ENCODE results near the gene LHFPL3.

LHFPL3 gene

GRCh38 chr7:104371216-104371979 lies 43.0 kb downstream of the LHFPL3 start:
- no peak for DNase-seq

GRCh38 chr7:104371980-104372357 lies 43.6 kb downstream of the LHFPL3 start:
- Histone ChIP-seq H3K4me3 (ENCODE audit: low read depth, low read length) (no peak overlapping the region), H3K27ac (no peak overlapping the region), H3K27me3 (replicated peaks) (no peaks in the 10 kb centered on the region), H3K36me3 (replicated peaks) (no peaks in the 10 kb centered on the region)
- no peak for DNase-seq
- TF ChIP-seq CTCF (IDR thresholded peaks at IDR 0.05; ENCODE audit: low read depth, low read length, missing control alignments) = no peak
- in situ Hi-C loops (cut with HindIII; ENCODE audit: low pct_ligation_motif_present, low sequenced_read_pairs) = no loop called here

More at GRCh38 chr7:104371216-104371979, 43.0 kb downstream of the LHFPL3 start:
- Histone ChIP-seq H3K4me3 (ENCODE audit: low read depth, low read length) (no peak overlapping the region), H3K36me3 (replicated peaks) (no peaks in the 10 kb centered on the region), H3K27me3 (replicated peaks) (no peaks in the 10 kb centered on the region), H3K27ac (no peak overlapping the region)
- in situ Hi-C loops (cut with HindIII; ENCODE audit: low pct_ligation_motif_present, low sequenced_read_pairs) = no loop called here
- TF ChIP-seq CTCF (IDR thresholded peaks at IDR 0.05; ENCODE audit: low read depth, low read length, missing control alignments) = no peak

- DNase-seq = no peak
- H3K27me3 ChIP-seq (replicated peaks) = no peaks in the 10 kb centered on the region
- no peaks in the 10 kb centered on the region for H3K36me3 ChIP-seq (replicated peaks)
- H3K4me3 ChIP-seq (ENCODE audit: low read depth, low read length) = no peak overlapping the region
- in situ Hi-C loops (cut with HindIII; ENCODE audit: low pct_ligation_motif_present, low sequenced_read_pairs) = no loop called here
- no peak for TF ChIP-seq CTCF (IDR thresholded peaks at IDR 0.05; ENCODE audit: low read depth, low read length, missing control alignments)
- H3K27ac ChIP-seq = no peak overlapping the region
Observed at GRCh38 chr7:104382616-104383015, 54.2 kb downstream of the LHFPL3 start.

GRCh38 chr7:104386943-104387342 lies 58.5 kb downstream of the LHFPL3 start:
- no peaks in the 10 kb centered on the region for H3K27me3 ChIP-seq (replicated peaks)
- no peak overlapping the region for H3K27ac ChIP-seq
- no peaks in the 10 kb centered on the region for H3K36me3 ChIP-seq (replicated peaks)
- no peak for DNase-seq
- TF ChIP-seq CTCF (IDR thresholded peaks at IDR 0.05; ENCODE audit: low read depth, low read length, missing control alignments) = no peak
- H3K4me3 ChIP-seq (ENCODE audit: low read depth, low read length) = no peak overlapping the region
- in situ Hi-C loops (cut with HindIII; ENCODE audit: low pct_ligation_motif_present, low sequenced_read_pairs) = no loop called here

- Histone ChIP-seq H3K27me3 (replicated peaks) (no peaks in the 10 kb centered on the region), H3K4me3 (ENCODE audit: low read depth, low read length) (no peak overlapping the region), H3K36me3 (replicated peaks) (no peaks in the 10 kb centered on the region), H3K27ac (no peak overlapping the region)
- no peak for DNase-seq
- in situ Hi-C loops (cut with HindIII; ENCODE audit: low pct_ligation_motif_present, low sequenced_read_pairs) = no loop called here
- TF ChIP-seq CTCF (IDR thresholded peaks at IDR 0.05; ENCODE audit: low read depth, low read length, missing control alignments) = no peak
Observed at GRCh38 chr7:104388222-104388621, 59.8 kb downstream of the LHFPL3 start.

GRCh38 chr7:104395162-104395561 lies 66.8 kb downstream of the LHFPL3 start:
- no peak overlapping the region for H3K4me3 ChIP-seq (ENCODE audit: low read depth, low read length)
- no peak overlapping the region for H3K27ac ChIP-seq
- in situ Hi-C loops (cut with HindIII; ENCODE audit: low pct_ligation_motif_present, low sequenced_read_pairs) = no loop called here
- DNase-seq = no peak
- TF ChIP-seq CTCF (IDR thresholded peaks at IDR 0.05; ENCODE audit: low read depth, low read length, missing control alignments) = no peak
- no peaks in the 10 kb centered on the region for H3K36me3 ChIP-seq (replicated peaks)
- no peaks in the 10 kb centered on the region for H3K27me3 ChIP-seq (replicated peaks)

All from brain microvascular endothelial cell (primary cell).